ENCODE results near the gene TSPYL2.

Gene TSPYL2

GRCh38 chrX:53133400-53133799 lies 51.2 kb downstream of the TSPYL2 start:
- no peak for TF ChIP-seq POLR2AphosphoS5 (IDR thresholded peaks at IDR 0.05; ENCODE audit: low read depth, low read length)
- TF ChIP-seq POLR2A (IDR thresholded peaks at IDR 0.05; ENCODE audit: low read depth, low read length) = no peak
- FAIRE-seq (no peak), DNase-seq (ENCODE audit: insufficient read length) (no peak)

- DNase-seq (ENCODE audit: insufficient read length) (no peak), FAIRE-seq (no peak)
- TF ChIP-seq POLR2AphosphoS5 (IDR thresholded peaks at IDR 0.05; ENCODE audit: low read depth, low read length) (no peak), POLR2A (IDR thresholded peaks at IDR 0.05; ENCODE audit: low read depth, low read length) (no peak), TAF1 (IDR thresholded peaks at IDR 0.05; ENCODE audit: borderline replicate concordance, low read depth, low read length) (no peak)
Measured at GRCh38 chrX:53135581-53135980, 53.4 kb downstream of the TSPYL2 start.

Data from GM12892 (cell line).